Muscle of leg (tissue), 16 donors: ENCODE results near the gene ZNF558. TPM values are rescaled to one million over a fixed set of nuclear protein-coding genes. Genes with fewer than 3 reads are reported as not detected.

Experiments used
- DNase-seq: peaks from one replicate; pipeline ENCODE4 v3.0.0; 2013
- H3K27ac ChIP-seq: one replicate; pipeline ENCODE4 v1.5.1; 2013; ENCODE audit warnings: mild to moderate bottlenecking, low read length, control low read depth
- H3K27me3 ChIP-seq: one replicate; pipeline ENCODE4 v1.6.1; 2013; ENCODE audit warnings: low read length; ENCODE audit not compliant: control insufficient read depth, insufficient read depth
- H3K36me3 ChIP-seq: one replicate; pipeline ENCODE4 v1.6.1; 2013; ENCODE audit warnings: low read length; ENCODE audit not compliant: control insufficient read depth, insufficient read depth
- H3K4me1 ChIP-seq: one replicate; pipeline ENCODE4 v1.6.1; 2013; ENCODE audit warnings: low read length; ENCODE audit not compliant: control insufficient read depth, insufficient read depth
- H3K4me3 ChIP-seq: one replicate; pipeline ENCODE4 v1.5.1; 2013; ENCODE audit warnings: low read length, control low read depth
- H3K9me3 ChIP-seq: replicated peaks from 2 replicates; pipeline ENCODE4 v1.6.1; 2013; ENCODE audit warnings: low read depth, low read length; ENCODE audit not compliant: control insufficient read depth
- WGBS: methylation state at CpG from one replicate; pipeline ENCODE4 v1.1.5; 2013; ENCODE audit warnings: missing lambda C conversion rate; ENCODE audit not compliant: insufficient coverage; 5-methylcytosine and 5-hydroxymethylcytosine counted together
- long read RNA-seq, 11 donors: transcript quantifications; one replicate each; lab custom pipeline, GENCODE V29; 2026
- polyA plus RNA-seq, 8 donors: library from polyadenylated mRNA; unstranded; fragments of 120-200 nt; gene quantifications; one replicate each; pipeline versions ENCODE4 v1.2.1 to v1.2.3, GENCODE V29; 2013; ENCODE audit warnings: inconsistent platforms in 1 of 8, low replicate concordance in 1 of 8; ENCODE audit not compliant: insufficient read length in 8 of 8, insufficient read depth in 1 of 8
- total RNA-seq: library from RNA; stranded (reverse); fragments of 120-200 nt; gene quantifications from one replicate; pipeline ENCODE4 v1.2.4, GENCODE V29; 2013

ZNF558 gene
- total RNA-seq = 25.8 TPM
- 10 to 100 TPM; 16.1 to 25.8 (median 20.3) TPM for polyA plus RNA-seq
- long read RNA-seq, donor 1 = 0 reads
- long read RNA-seq, donor 2 = 0 reads
- long read RNA-seq, donor 3, full-length matches to known transcripts = 3 of 3 reads
- long read RNA-seq, donor 3, partial matches to known transcripts = 0 of 3 reads
- long read RNA-seq, donor 3, other reads (novel, unspliced or antisense) = 0 of 3 reads
- long read RNA-seq, donor 4 = 0 reads
- long read RNA-seq, donor 5, partial matches to known transcripts = 0 of 1 reads
- long read RNA-seq, donor 5, other reads (novel, unspliced or antisense) = 0 of 1 reads
- long read RNA-seq, donor 6 = 0 reads
- long read RNA-seq, donor 7 = 0 reads
- long read RNA-seq, donor 8 = 0 reads
- long read RNA-seq, donor 9 = 0 reads
- long read RNA-seq, donor 10 = 0 reads
- long read RNA-seq, donor 11 = 0 reads

GRCh38 chr19:8832132-8833021 lies at the start of gene ZNF558, which contains the start of gene MBD3L1:
TSS of gene ZNF558 (minus strand) at chr19:8832304. CDS start at chr19:8822659, 9,645 bp downstream.
TSS of gene MBD3L1 (plus strand) at chr19:8832377. CDS start at chr19:8842679, 10,302 bp downstream.
- peaks cover 21% of the 10 kb centered on the region for H3K36me3 ChIP-seq
- peak; percentile 98 for DNase-seq
- H3K4me3 ChIP-seq = peak within 1 kb of the TSS; percentile 80
- H3K27me3 ChIP-seq = no peaks in the 10 kb centered on the region
- peak within 1 kb of the TSS; percentile 94 for H3K27ac ChIP-seq
- H3K9me3 ChIP-seq = no peaks in the 10 kb centered on the region
- peaks cover 7% of the 10 kb centered on the region for H3K4me1 ChIP-seq
- WGBS = under 1% methylated on average over 74 of the region's 78 CpGs

- DNase-seq = no peak
- Histone ChIP-seq H3K27ac (no peak overlapping the region), H3K36me3 (no peaks in the 10 kb centered on the region), H3K4me1 (no peaks in the 10 kb centered on the region), H3K4me3 (no peak overlapping the region), H3K27me3 (no peaks in the 10 kb centered on the region), H3K9me3 (peaks cover 27% of the 10 kb centered on the region)
Observed at GRCh38 chr19:8881512-8881911, 49.4 kb upstream of the ZNF558 start.

GRCh38 chr19:8880868-8881488 lies 48.9 kb upstream of the ZNF558 start:
- H3K27me3 ChIP-seq = no peaks in the 10 kb centered on the region
- H3K27ac ChIP-seq = no peak overlapping the region
- no peak overlapping the region for H3K4me3 ChIP-seq
- WGBS = no CpG with 5 or more reads among the region's 2 CpGs
- DNase-seq = no peak
- no peaks in the 10 kb centered on the region for H3K4me1 ChIP-seq
- peaks cover 27% of the 10 kb centered on the region for H3K9me3 ChIP-seq
- no peaks in the 10 kb centered on the region for H3K36me3 ChIP-seq

GRCh38 chr19:8877854-8878705 lies 46.0 kb upstream of the ZNF558 start:
- WGBS = no CpG with 5 or more reads among the region's 6 CpGs

GRCh38 chr19:8866344-8866743 lies 34.2 kb upstream of the ZNF558 start:
- no peaks in the 10 kb centered on the region for H3K27me3 ChIP-seq
- no peak overlapping the region for H3K4me3 ChIP-seq
- no peaks in the 10 kb centered on the region for H3K4me1 ChIP-seq
- no peak overlapping the region for H3K27ac ChIP-seq
- peaks cover 7% of the 10 kb centered on the region for H3K9me3 ChIP-seq
- H3K36me3 ChIP-seq = no peaks in the 10 kb centered on the region
- no peak for DNase-seq

More at GRCh38 chr19:8877854-8878705, 46.0 kb upstream of the ZNF558 start:
- Histone ChIP-seq H3K27me3 (no peaks in the 10 kb centered on the region), H3K4me1 (no peaks in the 10 kb centered on the region), H3K36me3 (no peaks in the 10 kb centered on the region), H3K27ac (no peak overlapping the region), H3K9me3 (peaks cover 19% of the 10 kb centered on the region), H3K4me3 (no peak overlapping the region)
- no peak for DNase-seq

- H3K36me3 ChIP-seq = no peaks in the 10 kb centered on the region
- H3K9me3 ChIP-seq = no peaks in the 10 kb centered on the region
- no peaks in the 10 kb centered on the region for H3K27me3 ChIP-seq
- no peaks in the 10 kb centered on the region for H3K4me1 ChIP-seq
- no peak overlapping the region for H3K4me3 ChIP-seq
- 88% methylated on average over 1 of the region's 3 CpGs for WGBS
- no peak overlapping the region for H3K27ac ChIP-seq
- no peak for DNase-seq
Observed at GRCh38 chr19:8858260-8858659, 26.2 kb upstream of the ZNF558 start.

DNA sequence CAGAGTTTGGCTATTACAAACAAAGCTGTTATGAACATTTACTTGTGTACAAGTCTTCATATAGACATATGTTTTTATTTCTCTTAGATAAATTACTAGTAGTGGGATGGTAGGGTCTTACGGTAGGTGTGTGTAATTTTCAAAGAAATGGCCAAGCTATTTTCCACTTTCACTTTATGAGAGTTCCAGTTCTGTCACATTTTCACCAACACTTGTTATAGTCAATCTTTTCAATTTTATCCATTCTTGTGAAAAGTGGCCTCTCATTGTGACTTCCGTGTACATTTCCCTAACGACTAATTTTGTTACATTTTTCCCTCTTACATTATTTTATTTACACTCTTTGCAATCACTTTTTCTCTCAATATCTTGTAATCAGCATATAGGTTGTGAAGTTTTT lies 18.4 kb upstream of the ZNF558 start:
- Histone ChIP-seq H3K36me3 (no peaks in the 10 kb centered on the region), H3K27me3 (no peaks in the 10 kb centered on the region), H3K27ac (no peak overlapping the region), H3K9me3 (peaks cover 6% of the 10 kb centered on the region), H3K4me3 (no peak overlapping the region), H3K4me1 (no peaks in the 10 kb centered on the region)
- WGBS = no CpG with 5 or more reads among the region's 3 CpGs
- no peak for DNase-seq

DNA sequence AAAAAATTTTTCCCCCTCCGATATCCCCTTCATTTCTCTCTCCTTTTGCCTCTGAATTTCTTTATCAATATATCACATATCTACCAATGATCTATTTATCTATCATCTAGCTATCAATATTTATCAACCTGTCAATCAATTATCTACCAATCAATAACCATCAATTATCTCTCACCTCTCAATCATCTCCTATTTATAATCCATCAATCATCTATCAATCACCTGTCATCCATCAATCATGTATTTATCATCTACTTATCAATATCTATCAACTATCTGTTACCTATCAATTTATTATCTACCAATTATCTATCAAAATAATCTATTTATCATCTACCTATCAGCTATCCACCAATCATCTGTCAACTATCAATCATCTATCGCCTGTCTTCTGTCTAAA lies 17.1 kb upstream of the ZNF558 start:
- H3K27me3 ChIP-seq = no peaks in the 10 kb centered on the region
- 67% methylated on average over 1 of the region's 2 CpGs for WGBS
- H3K4me3 ChIP-seq = no peak overlapping the region
- peaks cover 6% of the 10 kb centered on the region for H3K9me3 ChIP-seq
- DNase-seq = no peak
- no peaks in the 10 kb centered on the region for H3K4me1 ChIP-seq
- H3K27ac ChIP-seq = no peak overlapping the region
- no peaks in the 10 kb centered on the region for H3K36me3 ChIP-seq

- Histone ChIP-seq H3K4me3 (no peak overlapping the region), H3K36me3 (no peaks in the 10 kb centered on the region), H3K27me3 (no peaks in the 10 kb centered on the region), H3K9me3 (peaks cover 6% of the 10 kb centered on the region), H3K4me1 (no peaks in the 10 kb centered on the region), H3K27ac (no peak overlapping the region)
- DNase-seq = no peak
- WGBS = 92% methylated on average over 2 of the region's 3 CpGs
Observed at GRCh38 chr19:8846819-8847218, 14.7 kb upstream of the ZNF558 start.
